Thoracic aorta (tissue), 2 donors: ENCODE results near the gene CRABP2. TPM values are rescaled to one million over a fixed set of nuclear protein-coding genes. Genes with fewer than 3 reads are reported as not detected.

Source experiments
- ATAC-seq: fragments of 150-250 bp; one replicate; pipeline ENCODE4 v1.8.0; 2017; ENCODE audit warnings: low read depth; ENCODE audit not compliant: insufficient number of reproducible peaks, low FRiP score
- DNase-seq: peaks from one replicate; pipeline ENCODE4 v3.0.0-alpha.2; 2020; ENCODE audit warnings: low spot score
- H3K27ac ChIP-seq, 2 donors: fragments of 200-600 bp; sonication (generic); 1 replicate in 1 of 2; 2 replicates in 1 of 2; pipeline ENCODE4 v1.5.1; 2016; ENCODE audit warnings: mild to moderate bottlenecking in 2 of 2, moderate library complexity in 2 of 2
- H3K27me3 ChIP-seq: fragments of 200-600 bp; sonication (generic); replicated peaks from 2 replicates; pipeline ENCODE4 v1.6.0; 2016; ENCODE audit warnings: mild to moderate bottlenecking; ENCODE audit not compliant: insufficient read depth
- H3K36me3 ChIP-seq: fragments of 200-600 bp; sonication (generic); one replicate; pipeline ENCODE4 v1.5.1; 2016
- H3K4me1 ChIP-seq, 2 donors: fragments of 200-600 bp; sonication (generic); 1 replicate in 1 of 2; 2 replicates in 1 of 2; pipeline versions ENCODE4 v1.5.1 to v1.6.0; 2016; ENCODE audit warnings: low read depth in 2 of 2, mild to moderate bottlenecking in 1 of 2; ENCODE audit not compliant: control insufficient read depth in 1 of 2
- H3K4me3 ChIP-seq: fragments of 200-600 bp; sonication (generic); 2 replicates; pipeline ENCODE4 v1.5.1; 2016; ENCODE audit warnings: mild to moderate bottlenecking
- H3K9me3 ChIP-seq: fragments of 200-600 bp; sonication (generic); 2 replicates; pipeline ENCODE4 v1.5.1; 2016
- CTCF ChIP-seq: fragments of 200-600 bp; sonication (generic); IDR thresholded peaks from one replicate; pipeline ENCODE4 v1.5.1; 2019; ENCODE audit warnings: antibody characterized with exemption
- total RNA-seq, 2 donors: library from RNA; depleted of rRNA; stranded (reverse); fragments of >200 nt; gene quantifications; one replicate each; pipeline versions ENCODE4 v1.1.0 to v1.2.3, GENCODE V29; 2016

CRABP2 gene
- total RNA-seq, 2 donors from 2014 or later: 1.3 to 7.0 TPM

GRCh38 chr1:156733989-156734584 lies 28.7 kb upstream of the CRABP2 start:
- no peak for TF ChIP-seq CTCF
- Histone ChIP-seq H3K36me3 (peaks cover 11% of the 10 kb centered on the region), H3K4me1 (peaks cover 0 to 12% of the 10 kb centered on the region in 2 donors), H3K27me3 (no peaks in the 10 kb centered on the region), H3K4me3 (no peak overlapping the region), H3K27ac (no peak overlapping the region), H3K9me3 (no peaks in the 10 kb centered on the region)
- no peak for DNase-seq
- ATAC-seq: no peak

GRCh38 chr1:156728599-156729462 lies 23.4 kb upstream of the CRABP2 start, which contains the start of gene ISG20L2:
Gene ISG20L2, minus strand, starts transcription at chr1:156728766. Its CDS starts 1,114 bp downstream, at chr1:156727652.
- ATAC-seq (peak; percentile 98), DNase-seq (peak; percentile 92)

GRCh38 chr1:156727926-156728598 lies 22.7 kb upstream of the CRABP2 start, which contains the start of gene METTL25B:
Gene METTL25B, plus strand, starts transcription at chr1:156728469. Its CDS starts 636 bp downstream, at chr1:156729105.
- Histone ChIP-seq H3K4me1 (peaks cover 27 to 57% of the 10 kb centered on the region in 2 donors), H3K27me3 (no peaks in the 10 kb centered on the region), H3K9me3 (no peaks in the 10 kb centered on the region), H3K36me3 (peaks cover 16% of the 10 kb centered on the region), H3K4me3 (peak within 1 kb of the TSS; percentile 80), H3K27ac (peak within 1 kb of the TSS; percentile 97 to 99)
- ATAC-seq: peak; percentile 54
- DNase-seq: no peak
- TF ChIP-seq CTCF: no peak

More at GRCh38 chr1:156728599-156729462, 23.4 kb upstream of the CRABP2 start, which contains the start of gene ISG20L2:
- H3K27ac ChIP-seq: peak within 1 kb of the TSS; percentile 97 to 99
- H3K4me3 ChIP-seq: peak within 1 kb of the TSS; percentile 80
- no peak for TF ChIP-seq CTCF
- no peaks in the 10 kb centered on the region for H3K27me3 ChIP-seq
- peaks cover 8% of the 10 kb centered on the region for H3K36me3 ChIP-seq
- peaks cover 27 to 57% of the 10 kb centered on the region in 2 donors for H3K4me1 ChIP-seq
- no peaks in the 10 kb centered on the region for H3K9me3 ChIP-seq

GRCh38 chr1:156727492-156727891 lies 22.1 kb upstream of the CRABP2 start:
- H3K4me3 ChIP-seq: peak overlapping the region; percentile 80
- H3K9me3 ChIP-seq: no peaks in the 10 kb centered on the region
- H3K27me3 ChIP-seq: no peaks in the 10 kb centered on the region
- TF ChIP-seq CTCF: no peak
- DNase-seq (no peak), ATAC-seq (no peak)
- peaks cover 21% of the 10 kb centered on the region for H3K36me3 ChIP-seq
- H3K4me1 ChIP-seq: peaks cover 27 to 57% of the 10 kb centered on the region in 2 donors
- peak overlapping the region; percentile 97 to 99 for H3K27ac ChIP-seq
